ENCODE results near the gene NPM3.
"Not testable (repeated sequence)": the region's sequence is repeated elsewhere in the genome, so short reads cannot be mapped to it uniquely, and the experiment has no call there.

The NPM3 gene

GRCh38 chr10:101803511-101803910 is 20.3 kb upstream of the NPM3 start:
- DNase-seq, result no peak

GRCh38 chr10:101797403-101798059 is 14.3 kb upstream of the NPM3 start:
- no peak for DNase-seq

DNA sequence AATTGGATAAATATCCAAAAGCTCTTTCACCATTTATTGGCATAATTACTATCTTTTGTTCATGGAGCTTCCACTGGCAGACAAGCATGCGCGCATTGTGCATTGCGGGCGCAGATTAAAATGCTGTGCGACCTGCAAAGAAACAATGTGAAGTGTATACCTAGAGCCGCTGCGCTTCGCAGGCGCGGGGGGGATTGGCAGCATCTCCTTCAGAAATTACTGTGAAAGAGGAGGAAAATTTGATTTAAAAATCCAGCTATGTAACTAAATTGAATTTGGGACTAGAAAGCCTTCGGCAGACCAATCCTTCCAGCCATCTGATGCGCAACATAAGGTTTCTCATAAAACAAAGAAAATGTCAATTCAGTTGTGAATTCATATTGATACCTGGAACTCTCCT is 10.3 kb upstream of the NPM3 start:
- DNase-seq, result no peak

DNA sequence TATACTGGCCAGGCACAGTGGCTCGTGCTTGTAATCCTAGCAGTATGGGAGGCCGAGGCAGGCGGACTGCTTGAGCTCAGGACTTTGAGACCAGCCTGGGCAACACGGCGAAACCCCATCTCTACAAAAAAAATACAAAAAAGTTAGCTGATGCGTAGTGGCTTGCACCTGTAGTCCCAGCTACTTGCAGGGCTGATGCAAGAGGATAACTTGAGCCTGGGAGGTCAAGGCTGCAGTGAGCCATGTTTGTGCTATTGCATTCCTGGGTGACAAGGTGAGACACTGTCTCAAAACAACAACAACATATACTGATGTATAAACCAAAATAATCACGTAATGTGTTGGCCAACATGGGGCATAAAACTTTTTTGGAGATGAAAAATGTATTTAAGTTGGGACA is 6.4 kb upstream of the NPM3 start:
- DNase-seq, result no peak

GRCh38 chr10:101789231-101789630 is 6.0 kb upstream of the NPM3 start:
- not testable (repeated sequence) for DNase-seq

GRCh38 chr10:101785801-101786200 is 2.6 kb upstream of the NPM3 start:
- DNase-seq, result no peak

GRCh38 chr10:101784558-101784957 is 1.3 kb upstream of the NPM3 start:
- DNase-seq, result no peak

GRCh38 chr10:101783736-101784118 is 481 bp upstream of the NPM3 start:
- no peak for DNase-seq

DNA sequence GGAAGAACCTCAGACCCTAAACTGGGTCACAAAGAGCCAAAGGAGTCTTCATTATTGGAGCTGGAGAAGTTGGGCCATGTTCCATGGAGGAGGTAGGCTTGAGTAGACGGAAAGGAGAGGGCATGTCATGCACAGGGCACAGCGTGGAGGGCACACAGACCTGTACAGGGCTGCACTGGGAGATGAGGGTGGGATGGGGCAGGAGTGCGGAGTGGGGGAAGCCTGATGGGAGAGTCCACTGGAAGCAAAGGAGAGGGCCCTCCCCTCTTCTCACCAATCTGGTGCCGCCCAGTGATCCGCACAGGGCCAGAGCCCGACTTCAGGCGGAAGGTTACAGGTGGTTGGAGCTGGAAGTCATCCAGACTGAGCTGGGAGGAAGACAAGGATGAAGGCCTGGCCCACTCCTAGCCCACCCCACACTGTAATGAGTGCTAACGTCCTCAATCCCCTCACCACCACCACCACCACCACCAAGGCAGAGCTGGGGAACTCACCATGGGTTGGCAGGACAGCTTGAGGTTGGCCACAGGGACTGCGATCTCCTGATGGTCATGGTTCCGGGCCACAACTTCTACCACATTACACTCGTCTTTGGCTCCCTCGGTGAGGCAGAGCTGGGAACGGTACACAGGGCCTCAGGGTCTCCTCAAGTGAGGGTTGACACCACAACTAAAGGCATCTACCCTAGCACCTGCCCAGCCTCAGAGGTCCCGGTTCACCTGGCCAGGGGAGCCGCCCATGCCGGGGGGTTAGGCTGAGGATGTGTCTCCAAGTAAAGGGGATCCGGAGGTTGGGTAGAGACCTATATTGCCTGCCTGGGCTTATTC is 1.0 kb downstream of the NPM3 start:
- no peak for DNase-seq

DNA sequence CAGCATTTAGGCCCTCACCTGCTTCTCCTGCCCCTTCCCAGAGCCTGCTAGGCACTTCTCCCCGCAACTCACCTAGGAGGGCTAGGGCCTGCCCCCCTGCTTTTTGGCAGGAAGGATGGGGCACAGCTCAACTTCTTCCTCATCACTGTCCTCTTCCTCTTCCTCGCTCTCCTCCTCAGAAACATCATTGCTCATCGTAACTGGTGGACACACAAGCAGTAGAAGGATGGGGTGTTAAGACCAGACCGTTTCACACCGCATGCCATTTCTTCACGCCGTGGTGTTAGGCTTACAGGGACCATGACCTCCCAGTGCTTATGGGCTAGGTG is 1.6 kb downstream of the NPM3 start:
- no peak for DNase-seq

GRCh38 chr10:101780818-101781654 is 2.2 kb downstream of the NPM3 start:
- peak; percentile 65 for DNase-seq

GRCh38 chr10:101780187-101780817 is 2.9 kb downstream of the NPM3 start:
- DNase-seq, result no peak

- DNase-seq, result peak; percentile 77 to 80
Observed at GRCh38 chr10:101779544-101780186, 3.6 kb downstream of the NPM3 start.

DNA sequence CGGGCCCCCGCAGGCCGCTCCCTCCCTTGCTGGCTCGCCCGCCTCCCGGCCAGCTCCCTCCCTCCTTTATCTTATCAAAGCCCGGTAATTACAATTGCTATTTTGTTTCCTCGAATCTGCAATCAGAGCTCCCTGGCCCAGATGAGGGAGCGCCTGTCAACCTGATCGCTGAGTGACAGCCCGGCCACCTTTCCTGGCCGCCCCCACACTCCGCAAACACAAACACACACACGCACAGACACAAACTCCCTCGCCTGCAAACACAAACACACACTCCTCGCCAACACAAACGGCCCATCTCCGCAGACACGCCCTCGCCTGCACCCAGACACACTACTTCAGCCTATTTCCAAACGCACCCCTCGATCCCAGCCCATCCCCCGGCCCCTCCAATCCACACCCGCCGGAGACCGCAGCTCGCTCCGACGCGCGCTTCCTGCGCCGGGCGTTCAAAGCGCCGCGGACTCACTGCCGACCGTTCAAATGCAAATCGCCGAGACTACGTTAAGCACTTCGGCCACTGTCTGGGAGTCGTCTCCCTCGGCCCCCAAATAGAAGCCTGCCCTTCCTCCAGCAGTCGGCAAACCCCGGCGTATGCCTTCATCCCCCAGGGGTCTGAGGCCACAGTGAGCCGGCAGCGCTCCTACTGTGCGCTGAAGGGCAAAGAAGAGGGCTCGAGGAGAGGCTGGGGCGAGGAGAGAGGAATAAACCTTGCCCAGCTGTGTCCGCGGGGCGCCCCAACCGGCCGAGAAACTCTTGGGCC is 4.3 kb downstream of the NPM3 start:
- DNase-seq, result no peak

DNA sequence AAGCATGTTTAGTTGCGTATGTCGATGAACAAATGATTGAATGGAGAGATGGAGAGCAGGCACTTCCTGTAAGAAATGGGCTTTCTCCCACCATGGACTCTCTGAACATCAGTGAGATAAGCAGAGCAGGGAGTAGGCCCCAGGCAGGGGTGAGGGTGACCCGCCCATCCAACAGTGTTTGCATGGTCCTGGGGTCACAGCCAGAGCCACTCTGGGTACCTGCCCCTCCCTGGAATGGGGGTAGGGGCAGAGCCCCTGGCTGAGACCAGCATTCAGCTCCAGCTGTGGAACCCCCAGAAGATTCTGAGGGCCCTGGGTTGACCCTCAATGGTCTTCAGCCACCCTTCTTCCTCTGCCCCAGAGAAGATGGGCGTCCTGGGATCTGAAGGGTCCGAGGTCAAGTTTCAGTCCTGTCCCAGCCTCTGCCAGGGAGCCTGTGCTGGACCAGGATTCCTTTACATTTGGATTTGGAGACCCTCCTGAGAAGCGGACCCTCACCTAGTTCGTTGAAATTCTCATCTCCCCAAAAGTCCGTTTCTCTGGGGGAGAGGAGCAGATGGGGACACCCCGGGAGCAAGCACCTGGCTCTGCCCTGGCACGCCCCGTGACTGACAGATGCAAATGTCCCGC is 5.0 kb downstream of the NPM3 start:
- no peak for DNase-seq

DNA sequence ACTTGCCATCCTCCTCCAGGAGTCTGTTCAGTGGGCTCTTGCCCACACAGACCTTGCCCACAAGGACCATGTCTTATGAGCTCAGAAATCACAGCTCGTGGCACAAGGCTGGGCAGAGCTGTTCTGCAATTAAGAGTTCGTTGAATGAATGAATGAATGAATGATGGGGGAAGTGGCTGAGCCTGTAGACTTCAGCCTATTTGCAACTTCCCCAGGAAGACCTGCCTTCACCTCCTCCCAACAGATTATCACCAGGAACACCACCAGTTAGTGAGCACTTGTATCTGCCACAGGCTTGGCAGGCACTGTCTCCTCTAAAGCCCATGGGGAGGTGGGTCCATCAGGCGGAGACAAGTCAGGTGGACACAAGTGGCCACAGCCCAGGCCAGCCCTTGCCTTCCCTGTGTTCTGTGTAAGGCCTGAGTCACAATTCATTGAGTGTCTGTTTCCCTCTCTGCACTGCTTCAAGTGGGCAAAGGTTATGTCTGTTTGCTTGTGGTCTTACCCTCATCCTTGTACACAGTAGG is 5.6 kb downstream of the NPM3 start:
- DNase-seq, result no peak

DNA sequence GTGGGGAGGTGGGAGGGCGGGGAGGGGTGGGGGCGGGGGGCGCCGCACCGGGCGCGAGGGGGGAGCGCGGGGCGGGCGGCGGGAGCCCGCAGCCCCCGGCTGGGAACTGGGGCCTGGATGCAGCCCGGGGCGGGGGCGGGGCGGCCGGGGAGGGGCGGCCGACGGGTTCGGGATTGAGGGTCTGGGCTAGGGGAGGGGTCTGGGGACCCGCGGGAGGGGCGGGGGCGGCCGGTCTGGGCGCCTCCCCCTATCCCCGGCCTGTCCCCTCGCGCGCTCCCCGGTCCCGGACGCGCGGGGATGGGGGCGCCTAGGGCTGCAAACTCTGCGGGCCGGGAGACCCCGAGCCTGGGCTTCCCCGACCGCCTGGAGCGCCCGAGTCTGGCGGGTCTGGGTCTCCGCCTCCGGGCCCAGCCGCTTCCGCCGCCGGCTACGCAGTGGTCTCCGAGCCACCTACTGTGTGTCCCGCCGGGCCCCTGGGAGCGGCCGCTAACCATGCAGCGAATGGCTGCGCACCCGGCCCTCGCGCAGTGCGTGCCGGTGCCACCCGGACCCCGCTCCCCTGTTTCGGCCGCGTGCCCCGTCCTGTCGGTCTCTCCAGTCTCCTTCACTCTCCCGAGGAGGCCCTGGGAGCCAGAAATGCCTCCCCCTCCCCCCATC is 7.0 kb downstream of the NPM3 start:
- DNase-seq, result no peak

DNA sequence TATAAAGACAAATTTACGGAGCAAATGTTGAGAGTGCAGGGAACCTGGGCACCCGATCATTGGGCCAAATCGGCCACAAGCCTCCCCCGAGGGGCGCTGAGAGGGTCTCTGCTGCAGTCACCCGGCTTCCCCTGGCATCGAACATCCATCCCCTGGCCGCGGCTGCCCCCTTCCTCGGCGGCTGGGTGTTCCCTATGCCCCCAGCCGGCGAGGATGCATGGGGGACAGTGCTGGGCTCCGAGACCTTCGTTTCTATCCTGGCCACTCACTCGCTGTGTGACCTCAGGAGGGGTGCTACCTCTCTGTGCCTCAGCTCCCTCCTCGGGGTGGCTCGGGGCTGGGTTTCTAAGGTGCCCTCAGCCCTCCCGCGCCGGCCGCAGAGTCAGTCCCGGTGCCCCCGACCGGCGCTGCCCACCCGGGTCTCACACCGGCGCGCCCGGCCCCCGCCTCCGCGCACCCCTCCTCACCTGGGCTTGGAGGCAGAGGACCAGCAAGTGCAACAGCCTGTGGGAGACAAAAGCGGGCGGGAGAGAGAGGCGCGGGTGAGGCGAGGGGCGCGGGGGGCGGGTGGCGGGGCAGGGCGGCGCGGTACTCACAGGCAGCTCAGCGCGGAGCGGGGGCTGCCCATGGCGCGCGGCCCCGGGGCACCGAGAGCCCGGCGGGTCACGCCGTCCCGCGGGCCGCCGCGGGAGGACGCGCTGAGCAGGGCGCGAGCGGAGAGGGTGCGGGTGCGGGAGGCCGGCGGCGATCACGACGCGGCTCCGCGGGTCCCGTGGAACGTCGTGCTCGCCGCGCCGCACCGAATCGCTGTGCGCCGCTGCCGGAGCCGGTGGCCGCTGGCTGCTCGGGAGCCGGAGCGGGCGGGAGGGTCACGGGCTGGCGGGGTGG is 7.7 kb downstream of the NPM3 start, which contains the start of gene FGF8:
Gene FGF8, minus strand, starts transcription at position 842 of the 888 bp plus-strand sequence. Its CDS starts 214 bp downstream, at position 628.
- no peak for DNase-seq

DNA sequence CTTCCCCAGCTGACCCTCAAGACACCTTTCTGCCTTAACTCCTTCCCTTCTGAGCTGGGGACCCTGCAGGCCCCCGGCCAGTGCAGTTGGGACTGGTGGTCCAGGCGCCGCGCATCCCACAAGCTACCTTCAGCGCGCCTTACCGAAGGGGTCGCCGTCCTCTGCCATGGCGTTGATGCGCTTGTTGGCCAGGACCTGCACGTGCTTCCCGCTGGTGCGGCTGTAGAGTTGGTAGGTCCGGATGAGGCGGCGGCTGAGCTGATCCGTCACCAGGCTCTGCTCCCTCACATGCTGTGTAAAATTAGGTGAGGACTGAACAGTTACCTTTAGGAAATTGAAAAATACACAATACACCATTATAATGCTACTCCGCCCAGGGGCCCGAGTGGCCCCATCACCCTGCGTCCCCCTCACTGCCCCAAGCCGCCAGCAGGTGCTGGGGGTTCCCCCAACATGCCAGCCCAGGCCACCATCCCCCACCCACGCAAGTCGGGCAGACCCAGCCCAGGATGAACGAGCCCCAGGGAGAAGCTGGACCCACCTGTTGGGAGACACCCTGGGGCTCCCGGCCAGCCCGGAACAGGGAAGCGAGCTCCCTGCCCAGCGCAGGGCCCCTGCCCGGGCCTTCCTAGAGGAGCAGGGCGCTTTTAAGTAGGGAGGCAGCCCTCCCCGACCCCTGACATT is 8.5 kb downstream of the NPM3 start:
- no peak for DNase-seq
